ENCODE measurements around the gene LRRC56.

The LRRC56 gene

DNA sequence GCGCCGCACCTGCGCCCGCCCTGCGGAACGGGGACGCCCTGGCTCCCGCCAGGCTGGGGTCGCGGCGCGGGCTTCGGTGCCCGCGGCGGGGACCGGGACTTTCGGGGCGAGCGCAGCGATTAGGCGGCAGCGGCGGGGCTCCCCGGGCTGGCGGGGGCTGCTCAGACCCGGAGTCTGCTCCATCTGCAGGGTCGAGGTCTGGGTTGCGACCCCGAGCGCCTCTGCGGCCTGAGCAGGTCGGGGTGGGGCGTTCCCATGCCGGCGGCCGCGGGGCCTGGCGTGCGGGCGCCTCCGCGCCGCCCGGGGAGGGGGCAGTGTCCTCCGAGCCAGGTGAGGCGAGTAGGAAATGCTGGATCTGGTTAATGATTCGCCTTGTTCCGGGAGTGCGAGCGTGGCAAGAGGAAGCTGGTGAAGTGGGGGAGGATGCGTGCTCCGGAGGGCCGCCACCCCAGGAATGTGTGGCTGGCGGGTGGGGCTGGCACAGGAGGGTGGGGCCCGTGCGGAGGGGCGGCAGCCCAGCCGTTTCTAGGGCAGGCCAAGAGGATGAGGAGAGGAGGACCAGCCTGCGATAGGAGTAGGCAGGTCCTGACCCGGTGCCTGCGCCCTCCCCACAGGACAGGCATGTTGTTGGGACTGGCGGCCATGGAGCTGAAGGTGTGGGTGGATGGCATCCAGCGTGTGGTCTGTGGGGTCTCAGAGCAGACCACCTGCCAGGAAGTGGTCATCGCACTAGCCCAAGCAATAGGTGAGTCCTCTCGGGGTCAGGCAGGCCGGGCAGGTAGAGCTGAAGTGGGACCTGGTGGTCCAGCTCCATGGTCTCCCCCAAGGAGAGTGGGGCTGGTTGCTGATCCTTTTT is 24.0 kb downstream of the LRRC56 start:
- H3K4me1 Mint-ChIP-seq = peaks cover 31% of the 10 kb centered on the region
- H3K4me3 Mint-ChIP-seq = peak overlapping the region; percentile 93
- peak overlapping the region; percentile 74 for H3K27ac Mint-ChIP-seq
- H3K36me3 Mint-ChIP-seq = peaks cover 9% of the 10 kb centered on the region
- no peaks in the 10 kb centered on the region for H3K9me3 Mint-ChIP-seq
- CTCF ChIA-PET = no interaction called here
- peak; percentile 65 for DNase-seq
- H3K27me3 Mint-ChIP-seq = peaks cover 35% of the 10 kb centered on the region

DNA sequence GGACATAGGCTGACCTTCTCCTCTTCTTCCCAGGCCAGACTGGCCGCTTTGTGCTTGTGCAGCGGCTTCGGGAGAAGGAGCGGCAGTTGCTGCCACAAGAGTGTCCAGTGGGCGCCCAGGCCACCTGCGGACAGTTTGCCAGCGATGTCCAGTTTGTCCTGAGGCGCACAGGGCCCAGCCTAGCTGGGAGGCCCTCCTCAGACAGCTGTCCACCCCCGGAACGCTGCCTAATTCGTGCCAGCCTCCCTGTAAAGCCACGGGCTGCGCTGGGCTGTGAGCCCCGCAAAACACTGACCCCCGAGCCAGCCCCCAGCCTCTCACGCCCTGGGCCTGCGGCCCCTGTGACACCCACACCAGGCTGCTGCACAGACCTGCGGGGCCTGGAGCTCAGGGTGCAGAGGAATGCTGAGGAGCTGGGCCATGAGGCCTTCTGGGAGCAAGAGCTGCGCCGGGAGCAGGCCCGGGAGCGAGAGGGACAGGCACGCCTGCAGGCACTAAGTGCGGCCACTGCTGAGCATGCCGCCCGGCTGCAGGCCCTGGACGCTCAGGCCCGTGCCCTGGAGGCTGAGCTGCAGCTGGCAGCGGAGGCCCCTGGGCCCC is 24.8 kb downstream of the LRRC56 start:
- no peak overlapping the region for H3K27ac Mint-ChIP-seq
- H3K4me3 Mint-ChIP-seq = peak overlapping the region; percentile 93
- H3K36me3 Mint-ChIP-seq = peaks cover 13% of the 10 kb centered on the region
- CTCF ChIA-PET = no interaction called here
- H3K4me1 Mint-ChIP-seq = peaks cover 35% of the 10 kb centered on the region
- DNase-seq = no peak
- no peaks in the 10 kb centered on the region for H3K9me3 Mint-ChIP-seq
- H3K27me3 Mint-ChIP-seq = peaks cover 27% of the 10 kb centered on the region

DNA sequence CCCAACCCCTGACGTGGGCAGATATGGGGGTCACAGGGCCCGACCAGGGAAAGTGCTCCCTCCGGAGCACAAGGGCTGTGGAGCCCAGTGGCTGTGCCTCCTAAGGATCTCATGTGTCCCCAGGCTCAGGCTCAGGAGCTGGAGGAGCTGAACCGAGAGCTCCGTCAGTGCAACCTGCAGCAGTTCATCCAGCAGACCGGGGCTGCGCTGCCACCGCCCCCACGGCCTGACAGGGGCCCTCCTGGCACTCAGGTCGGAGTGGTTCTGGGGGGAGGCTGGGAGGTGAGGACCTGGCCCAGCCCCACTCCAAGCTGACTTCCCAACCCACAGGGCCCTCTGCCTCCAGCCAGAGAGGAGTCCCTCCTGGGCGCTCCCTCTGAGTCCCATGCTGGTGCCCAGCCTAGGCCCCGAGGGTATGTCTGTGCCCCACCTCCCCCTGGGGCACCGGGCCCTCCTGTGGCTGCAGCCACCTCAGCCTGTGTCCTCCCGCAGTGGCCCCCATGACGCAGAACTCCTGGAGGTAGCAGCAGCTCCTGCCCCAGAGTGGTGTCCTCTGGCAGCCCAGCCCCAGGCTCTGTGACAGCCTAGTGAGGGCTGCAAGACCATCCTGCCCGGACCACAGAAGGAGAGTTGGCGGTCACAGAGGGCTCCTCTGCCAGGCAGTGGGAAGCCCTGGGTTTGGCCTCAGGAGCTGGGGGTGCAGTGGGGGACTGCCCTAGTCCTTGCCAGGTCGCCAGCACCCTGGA is 25.9 kb downstream of the LRRC56 start:
- peaks cover 16% of the 10 kb centered on the region for H3K27me3 Mint-ChIP-seq
- H3K36me3 Mint-ChIP-seq = peaks cover 16% of the 10 kb centered on the region
- DNase-seq = no peak
- CTCF ChIA-PET = no interaction called here
- peaks cover 39% of the 10 kb centered on the region for H3K4me1 Mint-ChIP-seq
- H3K27ac Mint-ChIP-seq = no peak overlapping the region
- H3K9me3 Mint-ChIP-seq = no peaks in the 10 kb centered on the region
- H3K4me3 Mint-ChIP-seq = peak overlapping the region; percentile 50

DNA sequence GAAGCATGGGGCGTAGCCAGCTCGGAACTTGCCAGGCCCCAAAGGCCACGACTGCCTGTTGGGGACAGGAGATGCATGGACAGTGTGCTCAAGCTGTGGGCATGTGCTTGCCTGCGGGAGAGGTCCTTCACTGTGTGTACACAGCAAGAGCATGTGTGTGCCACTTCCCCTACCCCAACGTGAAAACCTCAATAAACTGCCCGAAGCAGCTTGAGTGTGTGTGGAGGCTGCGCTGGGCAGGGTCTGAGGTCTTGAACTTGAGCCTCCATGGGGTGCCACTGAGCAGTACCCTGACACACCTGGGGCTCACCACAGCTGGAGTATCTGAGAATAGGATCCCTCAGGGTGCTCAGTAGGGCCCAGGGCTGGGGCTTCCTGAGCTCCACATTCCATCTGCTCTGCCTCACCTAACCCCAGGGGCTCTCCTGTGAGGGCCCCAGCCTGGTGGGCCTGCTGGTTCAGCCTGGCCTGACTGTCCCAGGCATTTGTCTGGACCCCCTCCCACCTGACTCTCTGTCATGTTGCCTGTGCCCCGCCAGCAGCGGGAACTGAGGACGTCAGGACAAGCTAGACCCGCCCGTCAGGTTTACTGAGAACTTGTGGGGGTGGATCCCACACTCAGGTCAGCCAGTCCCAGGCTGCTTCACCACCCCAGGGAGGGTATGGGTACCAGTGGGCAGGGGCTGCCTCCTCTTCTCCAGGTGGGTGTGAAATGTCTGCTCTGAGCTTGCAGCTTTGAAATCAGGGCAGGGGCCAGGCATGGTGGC is 26.7 kb downstream of the LRRC56 start:
- Mint-ChIP-seq H3K27me3 (peaks cover 10% of the 10 kb centered on the region), H3K36me3 (peaks cover 16% of the 10 kb centered on the region), H3K9me3 (no peaks in the 10 kb centered on the region), H3K4me3 (no peak overlapping the region), H3K4me1 (peaks cover 37% of the 10 kb centered on the region), H3K27ac (peak overlapping the region; percentile 52)
- no peak for DNase-seq
- CTCF ChIA-PET = no interaction called here

DNA sequence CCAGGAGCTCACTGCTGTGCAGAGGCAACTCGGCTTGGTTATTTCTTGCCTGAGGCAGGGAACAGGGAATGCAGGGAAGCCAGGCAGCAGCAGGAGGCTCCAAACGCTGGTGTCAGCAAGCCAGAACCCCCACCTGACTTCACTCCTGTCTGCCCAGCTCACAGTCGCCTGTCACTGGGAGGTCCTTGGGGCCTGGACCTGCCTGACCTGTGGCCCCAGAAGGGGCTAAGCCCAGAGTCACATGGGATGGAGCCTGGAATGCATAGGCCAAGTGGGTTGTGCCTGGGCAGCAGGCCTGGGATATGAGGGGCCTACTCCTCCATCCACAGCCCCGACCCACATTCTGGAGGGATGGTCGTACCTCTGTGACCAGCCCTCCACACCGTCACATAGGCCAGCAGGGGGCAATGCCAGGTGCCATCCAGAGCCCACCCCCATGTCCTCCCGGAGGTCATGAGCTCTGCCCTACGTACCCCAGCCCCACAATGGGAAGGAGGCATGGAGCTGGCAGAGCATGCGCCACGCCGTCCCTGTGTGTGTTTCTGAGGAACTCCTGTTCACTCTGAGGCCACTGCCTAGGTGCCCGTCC is 28.7 kb downstream of the LRRC56 start:
- H3K27me3 Mint-ChIP-seq = peaks cover 14% of the 10 kb centered on the region
- DNase-seq = no peak
- no peaks in the 10 kb centered on the region for H3K9me3 Mint-ChIP-seq
- peaks cover 31% of the 10 kb centered on the region for H3K4me1 Mint-ChIP-seq
- no peak overlapping the region for H3K4me3 Mint-ChIP-seq
- peaks cover 16% of the 10 kb centered on the region for H3K36me3 Mint-ChIP-seq
- CTCF ChIA-PET = interaction anchor here (1.1 to 1.6 kb wide), 2 partner anchors 10 kb away, joined by 3 to 4 read pairs; partner anchors contain the start of gene PHRF1
- H3K27ac Mint-ChIP-seq = no peak overlapping the region

DNA sequence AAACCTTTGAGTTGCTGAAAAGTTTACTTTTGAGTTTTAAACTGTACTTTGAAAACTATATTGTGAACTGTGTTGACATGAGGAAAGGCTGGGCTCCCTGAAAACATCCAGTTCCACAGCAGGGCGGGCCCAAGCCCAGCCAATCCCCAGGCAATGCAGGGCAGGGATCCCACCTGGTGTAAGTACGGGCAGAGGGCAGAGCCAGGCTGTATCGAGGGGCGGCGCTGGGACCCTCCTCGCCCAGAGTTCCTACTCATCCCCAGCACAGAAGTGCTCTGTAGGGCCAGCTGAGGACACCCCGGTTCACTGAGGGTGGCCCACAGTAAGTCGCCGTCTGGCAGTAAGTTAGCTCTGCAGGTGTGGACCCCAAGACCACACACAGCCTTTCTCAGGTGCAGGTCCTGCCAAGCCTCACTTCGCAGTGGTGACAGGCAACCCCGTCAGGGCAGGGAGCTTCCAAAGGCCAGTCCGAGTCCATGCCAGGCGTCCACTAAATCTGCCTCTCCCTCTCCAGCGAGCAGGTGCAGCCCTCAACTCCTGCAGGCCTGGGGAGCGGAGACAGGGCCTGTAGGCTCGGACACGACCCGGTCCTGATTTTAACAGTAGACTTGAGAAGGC is 29.8 kb downstream of the LRRC56 start:
- DNase-seq = no peak
- peaks cover 25% of the 10 kb centered on the region for H3K4me1 Mint-ChIP-seq
- peak overlapping the region; percentile 71 for H3K27ac Mint-ChIP-seq
- H3K9me3 Mint-ChIP-seq = no peaks in the 10 kb centered on the region
- peak overlapping the region; percentile 83 for H3K4me3 Mint-ChIP-seq
- CTCF ChIA-PET = interaction anchor here (1.6 kb wide), 1 partner anchor 9 kb away, joined by 4 read pairs; the partner anchor contains the start of gene PHRF1
- H3K27me3 Mint-ChIP-seq = peaks cover 16% of the 10 kb centered on the region
- H3K36me3 Mint-ChIP-seq = peaks cover 16% of the 10 kb centered on the region

DNA sequence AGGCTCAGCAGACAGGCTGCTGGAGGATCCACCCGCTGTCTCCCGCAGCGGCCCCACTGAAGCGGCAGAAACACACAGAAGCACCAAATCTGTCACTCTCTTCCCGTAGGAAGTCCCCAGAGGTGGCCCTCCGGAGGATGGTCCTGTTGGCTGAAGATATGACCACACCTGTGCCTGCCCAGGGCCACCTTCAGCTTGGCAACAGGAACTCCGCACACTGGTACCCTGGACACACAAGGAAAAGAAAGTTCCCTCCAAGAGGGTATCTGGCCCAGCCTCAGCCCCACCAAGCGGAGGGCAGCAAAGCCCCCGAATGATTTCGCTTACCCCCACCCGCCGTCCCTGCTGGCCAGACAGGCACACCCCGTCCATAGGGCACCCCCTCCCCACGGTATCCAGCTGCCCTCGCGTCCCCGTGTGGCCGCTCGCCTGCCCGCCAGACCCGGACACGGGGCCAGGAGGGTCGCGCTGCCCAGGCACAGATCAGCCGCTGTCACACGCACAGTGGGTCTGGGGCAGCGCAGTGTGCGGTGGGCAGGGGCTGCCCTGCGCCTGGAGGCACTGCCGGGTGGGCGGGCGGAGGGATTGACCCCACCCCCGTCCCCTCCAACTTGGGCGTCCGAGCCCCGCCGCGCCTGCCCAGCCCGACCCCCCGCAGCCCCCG is 30.4 kb downstream of the LRRC56 start:
- CTCF ChIA-PET = interaction anchor here (0.6 kb wide), 1 partner anchor 86 kb away, joined by 3 read pairs; no protein-coding TSS in a partner anchor
- peak overlapping the region; percentile 83 for H3K4me3 Mint-ChIP-seq
- peaks cover 16% of the 10 kb centered on the region for H3K36me3 Mint-ChIP-seq
- peak overlapping the region; percentile 71 for H3K27ac Mint-ChIP-seq
- no peaks in the 10 kb centered on the region for H3K9me3 Mint-ChIP-seq
- peaks cover 25% of the 10 kb centered on the region for H3K4me1 Mint-ChIP-seq
- DNase-seq = no peak
- H3K27me3 Mint-ChIP-seq = peaks cover 16% of the 10 kb centered on the region

DNA sequence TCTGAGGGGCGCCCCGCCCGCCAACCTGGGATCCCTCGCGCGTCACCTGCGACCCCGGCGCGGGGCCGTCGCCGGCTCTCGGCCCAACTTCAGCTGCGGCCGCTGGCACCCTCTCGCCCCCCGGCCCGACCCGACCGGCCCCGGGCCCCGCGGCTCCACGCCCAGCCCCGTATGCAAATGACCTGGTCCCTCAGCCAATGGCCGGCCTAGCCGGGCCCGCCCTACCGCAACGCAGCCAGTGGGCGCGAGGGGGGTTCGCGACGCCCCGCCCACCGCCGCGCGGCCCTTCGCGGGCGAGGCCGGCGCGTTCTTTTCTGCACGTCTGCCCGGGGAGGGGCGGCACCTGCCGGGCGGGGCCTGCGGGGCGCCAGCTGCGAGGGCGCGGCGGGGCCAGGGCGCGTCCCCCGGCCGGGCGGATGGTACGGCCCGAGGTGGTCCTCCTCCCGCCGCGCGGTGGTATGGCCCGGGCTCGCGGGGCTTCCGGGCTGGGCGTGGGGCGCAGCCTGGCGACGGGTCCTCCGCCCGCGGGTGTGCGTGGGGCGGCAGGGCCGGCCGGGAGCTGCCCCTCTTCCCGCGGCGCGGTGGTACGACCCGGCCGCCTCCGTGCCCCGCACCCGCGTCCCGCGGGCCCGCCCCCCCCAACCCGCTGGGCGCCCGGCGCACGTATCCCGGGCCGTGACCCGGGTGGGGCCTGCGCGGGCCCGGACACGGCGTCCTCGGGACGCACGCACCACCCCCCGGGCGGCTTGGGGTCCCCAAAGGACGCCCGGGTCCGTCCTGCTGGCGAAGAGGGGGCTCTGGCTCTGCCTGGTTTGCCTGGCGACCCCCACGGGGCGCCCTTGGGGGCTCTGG is 31.2 kb downstream of the LRRC56 start:
- peak; percentile 96 for DNase-seq
- H3K4me1 Mint-ChIP-seq = peaks cover 27% of the 10 kb centered on the region
- peaks cover 15% of the 10 kb centered on the region for H3K36me3 Mint-ChIP-seq
- H3K9me3 Mint-ChIP-seq = no peaks in the 10 kb centered on the region
- peak overlapping the region; percentile 84 for H3K27ac Mint-ChIP-seq
- peaks cover 16% of the 10 kb centered on the region for H3K27me3 Mint-ChIP-seq
- peak overlapping the region; percentile 82 for H3K4me3 Mint-ChIP-seq
- CTCF ChIA-PET = interaction anchor here (0.6 kb wide), 1 partner anchor 87 kb away, joined by 3 read pairs; no protein-coding TSS in a partner anchor

DNA sequence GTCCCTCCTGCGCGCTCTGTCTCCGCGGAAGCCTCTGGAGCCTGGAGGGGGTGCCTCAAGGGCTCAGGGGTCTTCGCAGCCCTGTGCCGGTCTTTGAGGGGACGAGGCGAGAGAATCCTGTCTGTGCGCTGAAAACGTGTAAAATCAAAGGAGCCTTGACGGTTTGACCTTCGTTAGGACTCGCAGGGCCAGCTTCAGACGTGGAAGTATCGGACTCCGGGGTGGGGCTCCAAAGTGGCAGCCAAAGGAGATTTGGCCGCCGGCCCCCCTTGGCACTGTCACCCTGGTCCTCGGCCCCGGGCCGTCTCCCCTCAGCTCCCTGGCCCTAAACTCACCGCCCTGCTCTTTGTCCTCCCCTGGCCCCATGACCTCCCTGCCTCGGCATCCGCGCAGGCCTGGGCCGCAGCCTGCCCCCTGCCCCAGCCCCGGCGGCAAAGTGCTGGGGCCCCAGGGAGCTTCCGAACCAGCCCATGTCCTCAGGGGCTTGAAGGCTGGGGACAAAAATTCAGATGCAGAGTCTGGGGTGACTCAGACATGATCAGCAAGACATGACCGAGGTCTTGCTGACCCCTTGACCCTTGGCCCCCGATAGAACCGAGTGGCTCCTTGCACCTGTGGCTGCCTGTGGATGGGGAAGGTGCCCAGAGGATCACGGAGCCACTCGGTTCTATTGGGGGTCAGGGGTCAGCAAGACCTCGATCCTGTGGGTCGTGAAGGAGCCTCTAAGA is 32.0 kb downstream of the LRRC56 start:
- peaks cover 11% of the 10 kb centered on the region for H3K36me3 Mint-ChIP-seq

DNA sequence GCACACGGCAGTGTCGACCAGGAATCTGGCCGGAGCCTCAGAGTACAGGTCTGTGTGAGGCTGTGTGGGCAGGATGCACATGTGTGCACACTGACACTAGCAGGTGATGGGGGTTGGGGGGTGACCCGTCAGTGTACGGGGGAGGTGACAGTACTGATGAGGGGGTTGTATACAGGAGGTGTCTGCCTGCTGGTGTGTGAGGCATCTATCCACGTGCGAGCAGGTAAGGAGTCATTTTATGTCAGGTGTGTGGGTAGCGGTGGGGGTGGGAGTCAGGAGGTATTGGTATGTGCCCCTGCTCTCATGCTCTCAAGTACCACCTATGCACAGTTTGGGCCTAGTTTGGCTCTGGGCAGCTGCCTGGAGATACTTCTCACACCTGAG is 34.5 kb downstream of the LRRC56 start:
- Mint-ChIP-seq H3K9me3 (no peaks in the 10 kb centered on the region), H3K4me3 (no peak overlapping the region), H3K27ac (no peak overlapping the region), H3K27me3 (peaks cover 28% of the 10 kb centered on the region), H3K36me3 (peaks cover 4% of the 10 kb centered on the region), H3K4me1 (peaks cover 35% of the 10 kb centered on the region)
- no peak for DNase-seq
- CTCF ChIA-PET = no interaction called here

More for the DNA sequence above, 32.0 kb downstream of the LRRC56 start:
- no peaks in the 10 kb centered on the region for H3K9me3 Mint-ChIP-seq
- peaks cover 20% of the 10 kb centered on the region for H3K27me3 Mint-ChIP-seq
- H3K27ac Mint-ChIP-seq = peak overlapping the region; percentile 84
- peaks cover 32% of the 10 kb centered on the region for H3K4me1 Mint-ChIP-seq
- H3K4me3 Mint-ChIP-seq = peak overlapping the region; percentile 82
- CTCF ChIA-PET = no interaction called here
- no peak for DNase-seq

DNA sequence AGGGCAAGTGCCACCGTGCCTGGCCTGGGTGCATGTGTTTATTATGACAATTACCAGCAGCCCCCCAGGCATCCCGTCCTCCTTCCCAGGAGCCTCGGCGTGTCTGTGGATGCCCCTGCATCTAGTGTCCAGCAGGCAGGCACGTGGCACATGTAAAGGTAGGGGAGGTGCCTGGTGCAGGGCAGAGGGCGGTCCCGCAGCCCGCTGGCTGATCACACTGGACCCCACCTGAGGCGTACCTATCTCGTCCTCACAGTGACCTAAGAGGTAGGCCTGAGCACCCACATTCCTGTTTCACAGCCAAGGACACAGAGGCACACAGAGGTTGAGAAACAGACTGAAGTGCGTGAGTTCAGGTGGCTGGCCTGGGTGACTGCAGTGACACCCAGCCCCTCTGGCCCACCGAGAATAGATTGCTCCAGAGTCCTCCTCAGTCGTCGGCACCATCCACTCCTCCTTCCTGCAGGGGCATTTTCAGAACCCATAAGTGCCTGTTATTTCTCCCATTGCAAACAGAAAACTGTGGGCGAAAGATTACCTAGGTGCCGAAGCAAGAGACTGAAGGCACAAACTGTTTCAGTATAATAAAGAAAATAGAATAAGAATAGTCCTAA is 35.9 kb downstream of the LRRC56 start:
- Mint-ChIP-seq H3K4me1 (peaks cover 38% of the 10 kb centered on the region), H3K27ac (no peak overlapping the region), H3K4me3 (no peak overlapping the region), H3K36me3 (peaks cover 5% of the 10 kb centered on the region), H3K9me3 (no peaks in the 10 kb centered on the region), H3K27me3 (peaks cover 28% of the 10 kb centered on the region)
- CTCF ChIA-PET = no interaction called here
- DNase-seq = no peak

All from activated naive CD4-positive, alpha-beta T cell treated with anti-CD3 and anti-CD28 coated beads, Interleukin-2, amount 10 ng/mL, durations not matched to agents 7 days and 5 days (primary cell).